Tibial nerve (tissue), 3 donors: ENCODE results near the gene TOM1L2.

Experiments
- POLR2A ChIP-seq, 2 donors: fragments of 450-650 bp; IDR thresholded peaks; one replicate each; pipeline ENCODE4 v1.6.1; 2017; ENCODE audit warnings: antibody characterized with exemption in 2 of 2, mild to moderate bottlenecking in 2 of 2, moderate library complexity in 2 of 2
- TF ChIP-seq, protein P1 (sequence below), 5 experiments: fragments of 200-600 bp in 3 of 5; fragments of 450-650 bp in 2 of 5; sonication (generic) in 3 of 5; IDR thresholded peaks; one replicate each; pipeline ENCODE4 v1.5.1; 2016 to 2019; ENCODE audit warnings: antibody characterized with exemption in 5 of 5, mild to moderate bottlenecking in 3 of 5, moderate library complexity in 2 of 5

DNA sequence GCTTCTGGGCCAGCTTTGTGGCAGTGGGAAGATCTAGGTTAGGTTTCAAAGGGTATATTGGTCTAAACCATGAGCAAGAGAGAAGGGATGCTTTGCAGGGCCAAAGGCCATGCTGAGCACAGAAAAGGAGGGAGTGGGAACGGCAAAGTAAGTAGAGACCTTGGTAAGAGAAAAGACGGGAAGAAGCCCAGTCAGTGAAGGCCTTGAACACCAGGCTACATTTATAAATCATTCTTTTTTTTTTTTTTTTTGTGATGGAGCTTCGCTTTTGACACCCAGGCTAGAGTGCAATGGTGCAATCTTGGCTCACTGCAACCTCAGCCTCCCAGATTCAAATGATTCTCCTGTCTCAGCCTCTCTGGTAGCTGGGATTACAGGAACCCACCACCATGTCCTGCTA lies 18.1 kb downstream of the TOM1L2 start:
- TF ChIP-seq, protein P1, sequence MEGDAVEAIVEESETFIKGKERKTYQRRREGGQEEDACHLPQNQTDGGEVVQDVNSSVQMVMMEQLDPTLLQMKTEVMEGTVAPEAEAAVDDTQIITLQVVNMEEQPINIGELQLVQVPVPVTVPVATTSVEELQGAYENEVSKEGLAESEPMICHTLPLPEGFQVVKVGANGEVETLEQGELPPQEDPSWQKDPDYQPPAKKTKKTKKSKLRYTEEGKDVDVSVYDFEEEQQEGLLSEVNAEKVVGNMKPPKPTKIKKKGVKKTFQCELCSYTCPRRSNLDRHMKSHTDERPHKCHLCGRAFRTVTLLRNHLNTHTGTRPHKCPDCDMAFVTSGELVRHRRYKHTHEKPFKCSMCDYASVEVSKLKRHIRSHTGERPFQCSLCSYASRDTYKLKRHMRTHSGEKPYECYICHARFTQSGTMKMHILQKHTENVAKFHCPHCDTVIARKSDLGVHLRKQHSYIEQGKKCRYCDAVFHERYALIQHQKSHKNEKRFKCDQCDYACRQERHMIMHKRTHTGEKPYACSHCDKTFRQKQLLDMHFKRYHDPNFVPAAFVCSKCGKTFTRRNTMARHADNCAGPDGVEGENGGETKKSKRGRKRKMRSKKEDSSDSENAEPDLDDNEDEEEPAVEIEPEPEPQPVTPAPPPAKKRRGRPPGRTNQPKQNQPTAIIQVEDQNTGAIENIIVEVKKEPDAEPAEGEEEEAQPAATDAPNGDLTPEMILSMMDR (IDR thresholded peaks at IDR 0.05) = no peak
- no peak for TF ChIP-seq POLR2A (IDR thresholded peaks at IDR 0.05)
